ENCODE data around the gene SOX14. TPM values are rescaled to one million over a fixed set of nuclear protein-coding genes. Genes with fewer than 3 reads are reported as not detected.

Gene SOX14
- total RNA-seq, 4 donors from 2014 or later: not detected

DNA sequence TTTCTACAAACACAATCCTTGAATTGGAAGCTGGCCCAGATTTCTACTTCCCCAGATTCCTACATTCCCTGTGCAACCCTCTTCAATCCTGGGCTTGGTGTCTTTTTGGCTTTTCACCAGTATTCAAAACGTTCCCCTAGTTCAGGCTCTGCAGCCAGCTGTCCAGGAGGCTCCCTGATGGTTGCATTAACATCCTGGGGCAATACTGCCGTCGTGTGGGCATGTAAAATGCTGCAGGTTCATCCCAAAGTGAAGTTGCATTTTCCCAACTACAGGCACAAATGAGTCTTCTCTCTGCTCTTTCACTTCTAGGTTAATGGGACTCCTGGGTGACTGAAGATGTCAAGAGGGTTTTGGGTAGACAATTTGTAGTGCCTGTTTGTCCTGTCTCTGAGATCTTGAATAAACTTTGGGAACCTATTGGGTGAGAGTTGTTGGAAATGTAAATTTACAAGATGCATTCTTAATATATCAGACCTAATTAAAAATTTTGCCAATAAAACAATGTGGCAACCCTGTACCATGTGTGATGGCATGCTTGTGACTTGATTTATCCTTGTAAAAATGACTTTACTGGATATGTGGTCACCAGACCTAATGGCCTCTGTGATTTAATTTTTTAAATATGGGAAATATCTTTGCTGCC lies 28.6 kb downstream of the SOX14 start:
- DNase-seq: no peak
- Histone ChIP-seq H3K4me1 (no peaks in the 10 kb centered on the region), H3K27me3 (peaks cover 0 to 22% (median 0%) of the 10 kb centered on the region in 4 donors), H3K27ac (no peak overlapping the region), H3K36me3 (no peaks in the 10 kb centered on the region), H3K4me3 (no peak overlapping the region), H3K9me3 (no peaks in the 10 kb centered on the region)
- TF ChIP-seq POLR2A (IDR thresholded peaks at IDR 0.05): no peak
- TF ChIP-seq, protein P1, sequence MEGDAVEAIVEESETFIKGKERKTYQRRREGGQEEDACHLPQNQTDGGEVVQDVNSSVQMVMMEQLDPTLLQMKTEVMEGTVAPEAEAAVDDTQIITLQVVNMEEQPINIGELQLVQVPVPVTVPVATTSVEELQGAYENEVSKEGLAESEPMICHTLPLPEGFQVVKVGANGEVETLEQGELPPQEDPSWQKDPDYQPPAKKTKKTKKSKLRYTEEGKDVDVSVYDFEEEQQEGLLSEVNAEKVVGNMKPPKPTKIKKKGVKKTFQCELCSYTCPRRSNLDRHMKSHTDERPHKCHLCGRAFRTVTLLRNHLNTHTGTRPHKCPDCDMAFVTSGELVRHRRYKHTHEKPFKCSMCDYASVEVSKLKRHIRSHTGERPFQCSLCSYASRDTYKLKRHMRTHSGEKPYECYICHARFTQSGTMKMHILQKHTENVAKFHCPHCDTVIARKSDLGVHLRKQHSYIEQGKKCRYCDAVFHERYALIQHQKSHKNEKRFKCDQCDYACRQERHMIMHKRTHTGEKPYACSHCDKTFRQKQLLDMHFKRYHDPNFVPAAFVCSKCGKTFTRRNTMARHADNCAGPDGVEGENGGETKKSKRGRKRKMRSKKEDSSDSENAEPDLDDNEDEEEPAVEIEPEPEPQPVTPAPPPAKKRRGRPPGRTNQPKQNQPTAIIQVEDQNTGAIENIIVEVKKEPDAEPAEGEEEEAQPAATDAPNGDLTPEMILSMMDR (IDR thresholded peaks at IDR 0.05): peak in 5 of 6 experiments; percentile 14 to 73 (median 46)
- intact Hi-C loops (cut with DNase I): no loop called here
- 0 to 3% methylated on average over 3 of the region's 3 CpGs for WGBS, 2 donors

DNA sequence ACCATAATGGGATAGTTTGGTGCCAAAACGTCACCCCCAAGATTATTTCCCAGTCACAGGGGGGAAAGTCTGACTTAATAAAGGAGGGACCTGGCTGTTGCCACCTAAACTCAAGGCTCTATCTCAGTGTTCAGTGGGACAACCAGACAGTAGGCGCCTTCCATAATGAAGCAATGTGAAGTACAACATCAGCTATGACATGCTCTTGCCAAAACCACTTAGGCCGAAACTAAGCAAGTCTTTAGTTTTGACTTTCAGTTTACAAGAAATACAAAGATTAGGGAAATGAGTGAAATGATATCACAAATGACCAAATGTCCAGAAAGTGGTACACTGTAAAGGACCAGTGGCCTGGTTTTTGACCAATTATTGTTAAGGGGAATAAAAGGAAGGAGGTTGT lies 32.9 kb downstream of the SOX14 start:
- Histone ChIP-seq H3K4me3 (no peak overlapping the region), H3K27me3 (peaks cover 0 to 32% (median 0%) of the 10 kb centered on the region in 4 donors), H3K27ac (no peak overlapping the region), H3K36me3 (no peaks in the 10 kb centered on the region), H3K9me3 (no peaks in the 10 kb centered on the region), H3K4me1 (no peaks in the 10 kb centered on the region)
- WGBS, 2 donors: 68 to 82% methylated on average over 3 of the region's 3 CpGs
- no peak for TF ChIP-seq POLR2A (IDR thresholded peaks at IDR 0.05)
- TF ChIP-seq, protein P1 (IDR thresholded peaks at IDR 0.05): no peak
- DNase-seq: no peak
- intact Hi-C loops (cut with DNase I): no loop called here

DNA sequence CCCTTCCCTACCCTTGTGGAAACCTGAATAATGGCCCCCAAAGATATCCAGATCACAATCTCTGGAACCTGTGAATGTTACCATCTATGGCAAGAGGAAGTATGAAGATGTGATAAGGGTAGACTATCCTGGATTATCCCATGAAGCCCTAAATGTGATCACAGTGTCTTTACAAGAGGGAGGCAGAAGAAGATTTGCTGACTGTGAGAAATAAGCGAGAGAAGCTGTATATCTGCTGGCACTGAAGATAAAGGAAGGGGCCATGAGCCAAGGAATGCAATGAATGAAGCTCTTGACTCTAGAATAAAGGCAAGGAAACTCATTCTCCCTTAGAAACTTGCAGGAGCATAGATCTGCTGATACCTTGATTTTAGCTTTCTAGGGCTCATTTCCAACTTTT lies 39.1 kb downstream of the SOX14 start:
- no peak for DNase-seq
- Histone ChIP-seq H3K36me3 (no peaks in the 10 kb centered on the region), H3K9me3 (no peaks in the 10 kb centered on the region), H3K27me3 (peaks cover 0 to 30% (median 0%) of the 10 kb centered on the region in 4 donors), H3K4me1 (no peaks in the 10 kb centered on the region), H3K4me3 (no peak overlapping the region), H3K27ac (no peak overlapping the region)
- no peak for TF ChIP-seq POLR2A (IDR thresholded peaks at IDR 0.05)
- TF ChIP-seq, protein P1 (IDR thresholded peaks at IDR 0.05): no peak
- intact Hi-C loops (cut with DNase I): no loop called here
- 33 to 59% methylated on average over 1 of the region's 1 CpG for WGBS, 2 donors

DNA sequence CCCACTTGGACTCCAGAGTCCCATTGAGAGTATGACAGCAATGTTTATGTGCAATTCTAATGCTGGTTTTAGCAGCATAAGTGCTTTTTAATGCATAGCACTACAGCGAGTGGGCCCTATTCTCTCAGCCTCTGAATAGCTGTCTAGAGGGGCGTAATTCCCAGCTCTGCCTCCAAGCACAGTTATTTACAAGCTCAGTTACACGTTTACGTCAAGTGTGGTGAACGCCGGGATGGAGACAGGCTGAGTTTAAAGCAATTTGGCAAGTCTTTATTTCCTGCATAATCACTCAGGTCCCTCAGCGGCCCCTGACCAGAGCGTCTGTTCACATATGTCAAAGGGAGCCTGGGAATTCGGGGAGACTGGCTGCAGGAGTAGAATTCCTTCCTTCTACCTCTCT lies 43.9 kb downstream of the SOX14 start:
- WGBS, 2 donors: 46 to 53% methylated on average over 7 to 9 of the region's 9 CpGs
- no peaks in the 10 kb centered on the region for H3K36me3 ChIP-seq
- no peak for TF ChIP-seq POLR2A (IDR thresholded peaks at IDR 0.05)
- TF ChIP-seq, protein P1 (IDR thresholded peaks at IDR 0.05): no peak
- H3K4me1 ChIP-seq: no peaks in the 10 kb centered on the region
- no peak overlapping the region for H3K4me3 ChIP-seq
- intact Hi-C loops (cut with DNase I): no loop called here
- H3K9me3 ChIP-seq: no peaks in the 10 kb centered on the region
- no peak overlapping the region for H3K27ac ChIP-seq
- no peak for DNase-seq
- H3K27me3 ChIP-seq: peaks cover 0 to 22% (median 0%) of the 10 kb centered on the region in 4 donors

DNA sequence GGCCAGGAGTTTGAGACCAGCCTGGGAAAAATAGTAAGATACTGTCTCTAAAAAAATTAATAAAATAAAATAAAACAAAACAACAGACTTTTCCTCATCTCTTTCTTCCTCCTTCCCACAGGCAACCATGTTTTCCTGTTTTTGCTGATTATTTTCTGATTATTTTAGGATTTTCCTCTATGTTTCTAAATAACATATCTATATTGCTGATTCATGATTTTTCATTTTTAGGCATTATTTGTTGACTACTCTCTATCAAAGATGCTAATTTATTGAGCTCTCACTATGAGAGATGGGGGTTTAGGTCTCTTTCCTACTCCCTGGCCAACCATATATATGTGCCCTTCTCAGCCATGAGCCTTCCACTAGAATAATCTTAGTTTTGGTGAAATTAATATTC lies 45.4 kb downstream of the SOX14 start:
- H3K27ac ChIP-seq: no peak overlapping the region
- intact Hi-C loops (cut with DNase I): no loop called here
- no peak for TF ChIP-seq POLR2A (IDR thresholded peaks at IDR 0.05)
- TF ChIP-seq, protein P1 (IDR thresholded peaks at IDR 0.05): no peak

More for the DNA sequence above, 45.4 kb downstream of the SOX14 start:
- no peaks in the 10 kb centered on the region for H3K36me3 ChIP-seq
- H3K27me3 ChIP-seq: peaks cover 0 to 27% (median 0%) of the 10 kb centered on the region in 4 donors
- DNase-seq: no peak
- H3K9me3 ChIP-seq: no peaks in the 10 kb centered on the region
- no peak overlapping the region for H3K4me3 ChIP-seq
- no peaks in the 10 kb centered on the region for H3K4me1 ChIP-seq

All from esophagus squamous epithelium (tissue), 5 donors.